IMR-90 (cell line): ENCODE data around the gene RPS6KB1. TPM values are rescaled to one million over a fixed set of nuclear protein-coding genes. Genes with fewer than 3 reads are reported as not detected.

ENCODE experiments used
- ATAC-seq: fragments of 200-7000 bp; cut with Tn5 transposase; 2 replicates; pipeline ENCODE4 v1.9.1; 2020; ENCODE audit warnings: low read depth, mild to moderate bottlenecking, moderate library complexity
- BruUV-seq: library from RNA; stranded (reverse); fragments of 400-500 nt; replicated peaks from 2 replicates; lab custom pipeline; 2021; lab: Mats Ljungman, UMichigan
- CTCF ChIA-PET: fragments of 300-600 bp; formaldehyde crosslinking; extraction: SDS; loops from one replicate; lab custom pipeline; 2021; ENCODE audit warnings: antibody characterized with exemption; lab: Yijun Ruan, JAX
- POLR2A ChIA-PET: fragments of 300-600 bp; sonication (Branson Sonifier 250); formaldehyde crosslinking; loops from one replicate; lab custom pipeline; 2022; ENCODE audit warnings: antibody characterized with exemption; ENCODE audit not compliant: unreplicated experiment; lab: Charles Lee
- DNase-seq: peaks from one replicate; pipeline ENCODE4 v3.0.0; 2013
- H2AFZ ChIP-seq: replicated peaks from 2 replicates; pipeline ENCODE3; 2013; ENCODE audit warnings: low read length, mild to moderate bottlenecking; ENCODE audit not compliant: poor library complexity
- H2AK5ac ChIP-seq: 2 replicates; pipeline ENCODE4 v1.6.1; 2013; ENCODE audit warnings: low read depth, low read length, inconsistent platforms
- H2AK9ac ChIP-seq: replicated peaks from 2 replicates; pipeline ENCODE3; 2013; ENCODE audit warnings: mild to moderate bottlenecking, low read depth, low read length, moderate library complexity; ENCODE audit not compliant: poor library complexity
- H2BK120ac ChIP-seq: 2 replicates; pipeline ENCODE4 v1.6.1; 2013; ENCODE audit warnings: low read depth, low read length, inconsistent platforms
- H2BK15ac ChIP-seq: 3 replicates; pipeline ENCODE4 v1.6.1; 2013; ENCODE audit warnings: low read depth, low read length, inconsistent platforms
- H2BK20ac ChIP-seq: 2 replicates; pipeline ENCODE4 v1.6.1; 2013; ENCODE audit warnings: low read depth, mild to moderate bottlenecking, inconsistent platforms, low read length, moderate library complexity
- H2BK5ac ChIP-seq: 2 replicates; pipeline ENCODE4 v1.6.1; 2013; ENCODE audit warnings: mild to moderate bottlenecking, low read depth, low read length, inconsistent platforms; ENCODE audit not compliant: poor library complexity, severe bottlenecking
- H3K14ac ChIP-seq: replicated peaks from 2 replicates; pipeline ENCODE4 v1.6.1; 2013; ENCODE audit warnings: low read depth, low read length, inconsistent platforms
- H3K18ac ChIP-seq: 2 replicates; pipeline ENCODE4 v1.6.1; 2013; ENCODE audit warnings: low read depth, low read length, control low read depth
- H3K23ac ChIP-seq: 2 replicates; pipeline ENCODE4 v1.6.1; 2013; ENCODE audit warnings: low read depth, low read length, inconsistent platforms
- H3K27ac ChIP-seq: 2 replicates; pipeline ENCODE4 v1.5.1; 2013; ENCODE audit warnings: mild to moderate bottlenecking, control low read depth, low read length; ENCODE audit not compliant: insufficient read depth
- H3K27me3 ChIP-seq: 2 replicates; pipeline ENCODE4 v1.6.1; 2013; ENCODE audit warnings: low read length; ENCODE audit not compliant: control insufficient read depth, insufficient read depth
- H3K36me3 ChIP-seq: 2 replicates; pipeline ENCODE4 v1.6.1; 2013; ENCODE audit warnings: low read length, mixed read lengths; ENCODE audit not compliant: control insufficient read depth, insufficient read depth
- H3K4ac ChIP-seq: 2 replicates; pipeline ENCODE4 v1.6.1; 2013; ENCODE audit warnings: low read depth, low read length, inconsistent platforms
- H3K4me1 ChIP-seq: 2 replicates; pipeline ENCODE4 v1.6.1; 2013; ENCODE audit warnings: low read length, mixed read lengths; ENCODE audit not compliant: control insufficient read depth, insufficient read depth
- H3K4me2 ChIP-seq: 2 replicates; pipeline ENCODE4 v1.6.1; 2013; ENCODE audit warnings: low read depth, mild to moderate bottlenecking, control low read depth, low read length, moderate library complexity
- H3K4me3 ChIP-seq: 2 replicates; pipeline ENCODE4 v1.5.1; 2013; ENCODE audit warnings: low read depth, mild to moderate bottlenecking, control low read depth, low read length, moderate library complexity; ENCODE audit not compliant: insufficient read depth
- H3K56ac ChIP-seq: 2 replicates; pipeline ENCODE4 v1.6.1; 2013; ENCODE audit warnings: low read length, inconsistent platforms; ENCODE audit not compliant: insufficient read depth; ENCODE audit errors: extremely low read depth
- H3K79me1 ChIP-seq, 2 experiments: 2 replicates each; pipeline ENCODE4 v1.6.1; 2013; ENCODE audit warnings: low read length in 2 of 2, inconsistent platforms in 1 of 2, low read depth in 1 of 2
- H3K9ac ChIP-seq: 2 replicates; pipeline ENCODE4 v1.6.1; 2013; ENCODE audit warnings: low read depth, low read length, control low read depth
- H3K9me1 ChIP-seq: 2 replicates; pipeline ENCODE4 v1.6.1; 2013; ENCODE audit warnings: low read length, inconsistent platforms; ENCODE audit not compliant: insufficient read depth
- H3K9me3 ChIP-seq: 2 replicates; pipeline ENCODE4 v1.6.1; 2013; ENCODE audit warnings: low read length; ENCODE audit not compliant: control insufficient read depth, insufficient read depth
- H4K20me1 ChIP-seq: 2 replicates; pipeline ENCODE4 v1.6.1; 2013; ENCODE audit warnings: low read length, inconsistent platforms; ENCODE audit not compliant: insufficient read depth
- H4K5ac ChIP-seq: 2 replicates; pipeline ENCODE4 v1.6.1; 2013; ENCODE audit warnings: mild to moderate bottlenecking, low read depth, low read length, control low read depth
- H4K8ac ChIP-seq, 2 experiments: 2 replicates each; pipeline ENCODE4 v1.6.1; 2013; ENCODE audit warnings: low read depth in 2 of 2, low read length in 2 of 2, control low read depth in 1 of 2, inconsistent platforms in 1 of 2
- H4K91ac ChIP-seq: 2 replicates; pipeline ENCODE4 v1.6.1; 2013; ENCODE audit warnings: low read depth, low read length, inconsistent platforms; ENCODE audit not compliant: insufficient read depth
- RAD21 ChIP-seq: IDR thresholded peaks from 2 replicates; pipeline ENCODE4 v1.6.1; 2012; ENCODE audit warnings: low read length, improper control_type of control experiment
- RFX5 ChIP-seq: IDR thresholded peaks from 2 replicates; pipeline ENCODE4 v1.8.0; 2012; ENCODE audit warnings: low read depth, mild to moderate bottlenecking, low read length, moderate library complexity
- WGBS, 2 experiments: methylation state at CpG; one replicate each; pipeline versions ENCODE4 v1.1.5 to v1.1.7; 2013; ENCODE audit warnings: missing lambda C conversion rate in 2 of 2; ENCODE audit not compliant: insufficient read length in 1 of 2; ENCODE audit errors: extremely low coverage in 2 of 2; 5-methylcytosine and 5-hydroxymethylcytosine counted together
- dilution Hi-C: fragments of 300-500 bp; cut with HindIII; formaldehyde crosslinking; loops from one replicate; pipeline ENCODE4 v1.14.3; 2018; ENCODE audit warnings: low sequenced_read_pairs; ENCODE audit not compliant: unreplicated experiment
- in situ Hi-C: fragments of 300-500 bp; cut with MboI; formaldehyde crosslinking; loops from 3 replicates; pipeline ENCODE4 v1.14.3; 2019; ENCODE audit warnings: low sequenced_read_pairs, inconsistent platforms, mixed read lengths
- intact Hi-C: fragments of 100-400 bp; cut with micrococcal nuclease; formaldehyde crosslinking; loops from 2 replicates; pipeline ENCODE4 v1.10.0; 2022
- polyA plus RNA-seq, 3 experiments: library from polyadenylated mRNA; depleted of rRNA; stranded (reverse); fragments of >200 nt; gene quantifications; 2 replicates each; pipeline ENCODE4 v1.2.3, GENCODE V29; 2012; ENCODE audit warnings: low replicate concordance in 1 of 3
- total RNA-seq: library from RNA; depleted of rRNA; stranded (reverse); fragments of >200 nt; gene quantifications from 2 replicates; pipeline ENCODE4 v1.2.3, GENCODE V29; 2012

Gene RPS6KB1
- total and polyA plus RNA-seq, 2 of the 4 experiments (the other 2 are of a cell fraction): 11.7 to 20.3 TPM

- no peak overlapping the region for H2BK5ac ChIP-seq
- peak overlapping the region; percentile 62 for H3K4ac ChIP-seq
- H2BK20ac ChIP-seq: peak overlapping the region; percentile 51
- peak overlapping the region; percentile 94 for H2AK5ac ChIP-seq
- dilution Hi-C loops (no loop called here), intact Hi-C loops (loop anchor here (1.0 to 2.0 kb wide), 5 partner anchors 15 to 238 kb away; partner anchors contain the start of genes PTRH2 and VMP1), in situ Hi-C loops (no loop called here)
- no peak overlapping the region for H2AK9ac ChIP-seq
- no peaks in the 10 kb centered on the region for H3K27me3 ChIP-seq
- no peak overlapping the region for H4K5ac ChIP-seq
- peak overlapping the region; percentile 8; the same call in 1 of the 2 replicates for H3K27ac ChIP-seq
- peak overlapping the region; percentile 54; the same call in 1 of the 3 replicates for H2BK15ac ChIP-seq
- ChIA-PET POLR2A (interaction anchor here (0.6 to 2.2 kb wide), 4 partner anchors 12 to 114 kb away, joined by 4 to 8 read pairs (median 6); no protein-coding TSS in a partner anchor), CTCF (interaction anchor here (0.8 to 1.7 kb wide), 5 partner anchors 12 to 112 kb away, joined by 3 to 6 read pairs (median 5); no protein-coding TSS in a partner anchor)
- no TSS peak for BruUV-seq
- no peak overlapping the region for H3K9ac ChIP-seq
- peak overlapping the region; percentile 18 to 51; a peak in 1 of 4 replicates for H4K8ac ChIP-seq
- H3K23ac ChIP-seq: no peak overlapping the region
- H2BK120ac ChIP-seq: peak overlapping the region; percentile 81; the same call in 1 of the 2 replicates
- H3K79me1 ChIP-seq: peaks cover 0 to 29% of the 10 kb centered on the region in 2 experiments; a peak in 3 of 4 replicates
- no peak overlapping the region for H3K4me2 ChIP-seq
- H3K36me3 ChIP-seq: peaks cover 2% of the 10 kb centered on the region
- DNase-seq (no peak), ATAC-seq (no peak)
- H3K4me3 ChIP-seq: no peak overlapping the region
- TF ChIP-seq RAD21: no peak
- TF ChIP-seq RFX5: no peak
- H4K91ac ChIP-seq: peak overlapping the region; percentile 68; the same call in 1 of the 2 replicates
- H4K20me1 ChIP-seq: no peaks in the 10 kb centered on the region
- H3K18ac ChIP-seq: no peak overlapping the region
- H3K56ac ChIP-seq: no peak overlapping the region
- no CpG with 5 or more reads among the region's 3 CpGs for WGBS, 2 experiments
- peaks cover 7% of the 10 kb centered on the region; the same call in 1 of the 2 replicates for H3K4me1 ChIP-seq
- no peak overlapping the region for H3K14ac ChIP-seq
- H3K9me1 ChIP-seq: peaks cover 11% of the 10 kb centered on the region
- H3K9me3 ChIP-seq: no peaks in the 10 kb centered on the region
- H2AFZ ChIP-seq: no peak overlapping the region
These were observed 34.0 kb upstream of the RPS6KB1 start for GRCh38 chr17:59858932-59859331.
